Measurements from ENCODE around the gene SFRP2. TPM values are rescaled to one million over a fixed set of nuclear protein-coding genes. Genes with fewer than 3 reads are reported as not detected.

SFRP2 gene
- total and polyA plus RNA-seq, 10 of the 15 experiments (the other 5 are each of a cell fraction or from before 2014, with no cell fraction given): 0.11 to 0.33 (median 0.16) TPM; not detected in 7

DNA sequence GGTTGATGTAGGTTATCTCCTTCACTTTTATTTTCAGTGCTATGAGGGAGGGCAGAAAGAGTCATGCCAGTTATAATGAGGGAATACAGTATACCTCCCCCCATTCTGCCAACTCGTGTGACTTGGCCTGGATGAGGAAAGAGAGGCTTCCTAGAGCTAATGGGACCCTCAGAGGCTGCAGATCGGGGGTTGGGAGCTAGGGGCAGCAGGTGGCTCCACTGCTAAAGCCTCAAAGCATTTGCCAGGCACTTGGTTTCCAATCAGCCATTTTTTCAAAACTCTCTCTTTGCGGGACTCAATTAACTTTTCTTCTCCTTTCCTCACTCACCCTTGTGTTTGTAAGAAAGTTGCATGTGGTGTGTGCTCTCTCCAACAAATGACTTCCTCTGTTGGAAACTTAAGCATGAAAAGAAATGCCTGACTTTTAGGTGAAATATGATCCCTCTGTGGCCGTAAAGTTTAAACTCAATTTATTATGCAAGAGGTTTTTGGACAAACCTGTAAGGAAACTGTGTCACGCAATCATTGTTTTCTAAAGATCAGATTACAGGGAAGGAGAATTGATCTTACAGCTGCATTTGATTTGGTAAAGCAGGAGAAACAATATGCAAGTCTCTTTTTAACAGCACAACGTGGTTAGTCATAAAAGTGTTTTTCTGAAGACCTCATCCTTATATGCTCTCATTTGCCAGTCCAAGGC lies 7.0 kb downstream of the SFRP2 start:
- no peaks in the 10 kb centered on the region for H3K36me3 ChIP-seq (ENCODE audit: control insufficient read depth in 2 of 2, insufficient read depth in 2 of 2, low read length in 1 of 2)
- H3K79me2 ChIP-seq (ENCODE audit: control insufficient read depth, insufficient read depth, low read length): no peaks in the 10 kb centered on the region
- TF ChIP-seq, protein P1, sequence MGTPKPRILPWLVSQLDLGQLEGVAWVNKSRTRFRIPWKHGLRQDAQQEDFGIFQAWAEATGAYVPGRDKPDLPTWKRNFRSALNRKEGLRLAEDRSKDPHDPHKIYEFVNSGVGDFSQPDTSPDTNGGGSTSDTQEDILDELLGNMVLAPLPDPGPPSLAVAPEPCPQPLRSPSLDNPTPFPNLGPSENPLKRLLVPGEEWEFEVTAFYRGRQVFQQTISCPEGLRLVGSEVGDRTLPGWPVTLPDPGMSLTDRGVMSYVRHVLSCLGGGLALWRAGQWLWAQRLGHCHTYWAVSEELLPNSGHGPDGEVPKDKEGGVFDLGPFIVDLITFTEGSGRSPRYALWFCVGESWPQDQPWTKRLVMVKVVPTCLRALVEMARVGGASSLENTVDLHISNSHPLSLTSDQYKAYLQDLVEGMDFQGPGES (IDR thresholded peaks at IDR 0.05): no peak
- TF ChIP-seq SMC3 (IDR thresholded peaks at IDR 0.05; ENCODE audit: borderline replicate concordance, low read length): no peak
- no peak for TF ChIP-seq SPI1 (IDR thresholded peaks at IDR 0.05; ENCODE audit: borderline replicate concordance, insufficient read depth, low read depth, low read length)
- TF ChIP-seq, protein P2, sequence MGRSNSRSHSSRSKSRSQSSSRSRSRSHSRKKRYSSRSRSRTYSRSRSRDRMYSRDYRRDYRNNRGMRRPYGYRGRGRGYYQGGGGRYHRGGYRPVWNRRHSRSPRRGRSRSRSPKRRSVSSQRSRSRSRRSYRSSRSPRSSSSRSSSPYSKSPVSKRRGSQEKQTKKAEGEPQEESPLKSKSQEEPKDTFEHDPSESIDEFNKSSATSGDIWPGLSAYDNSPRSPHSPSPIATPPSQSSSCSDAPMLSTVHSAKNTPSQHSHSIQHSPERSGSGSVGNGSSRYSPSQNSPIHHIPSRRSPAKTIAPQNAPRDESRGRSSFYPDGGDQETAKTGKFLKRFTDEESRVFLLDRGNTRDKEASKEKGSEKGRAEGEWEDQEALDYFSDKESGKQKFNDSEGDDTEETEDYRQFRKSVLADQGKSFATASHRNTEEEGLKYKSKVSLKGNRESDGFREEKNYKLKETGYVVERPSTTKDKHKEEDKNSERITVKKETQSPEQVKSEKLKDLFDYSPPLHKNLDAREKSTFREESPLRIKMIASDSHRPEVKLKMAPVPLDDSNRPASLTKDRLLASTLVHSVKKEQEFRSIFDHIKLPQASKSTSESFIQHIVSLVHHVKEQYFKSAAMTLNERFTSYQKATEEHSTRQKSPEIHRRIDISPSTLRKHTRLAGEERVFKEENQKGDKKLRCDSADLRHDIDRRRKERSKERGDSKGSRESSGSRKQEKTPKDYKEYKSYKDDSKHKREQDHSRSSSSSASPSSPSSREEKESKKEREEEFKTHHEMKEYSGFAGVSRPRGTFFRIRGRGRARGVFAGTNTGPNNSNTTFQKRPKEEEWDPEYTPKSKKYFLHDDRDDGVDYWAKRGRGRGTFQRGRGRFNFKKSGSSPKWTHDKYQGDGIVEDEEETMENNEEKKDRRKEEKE (IDR thresholded peaks at IDR 0.05): no peak
- TF ChIP-seq IKZF1 (conservative IDR thresholded peaks at IDR 0.05): no peak
- TF ChIP-seq, protein P3, sequence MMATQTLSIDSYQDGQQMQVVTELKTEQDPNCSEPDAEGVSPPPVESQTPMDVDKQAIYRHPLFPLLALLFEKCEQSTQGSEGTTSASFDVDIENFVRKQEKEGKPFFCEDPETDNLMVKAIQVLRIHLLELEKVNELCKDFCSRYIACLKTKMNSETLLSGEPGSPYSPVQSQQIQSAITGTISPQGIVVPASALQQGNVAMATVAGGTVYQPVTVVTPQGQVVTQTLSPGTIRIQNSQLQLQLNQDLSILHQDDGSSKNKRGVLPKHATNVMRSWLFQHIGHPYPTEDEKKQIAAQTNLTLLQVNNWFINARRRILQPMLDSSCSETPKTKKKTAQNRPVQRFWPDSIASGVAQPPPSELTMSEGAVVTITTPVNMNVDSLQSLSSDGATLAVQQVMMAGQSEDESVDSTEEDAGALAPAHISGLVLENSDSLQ (IDR thresholded peaks at IDR 0.05): no peak
- no peak for TF ChIP-seq BHLHE40 (IDR thresholded peaks at IDR 0.05; ENCODE audit: borderline replicate concordance in 1 of 2, low read depth in 2 of 2, low read length in 1 of 2)
- TF ChIP-seq TARDBP (IDR thresholded peaks at IDR 0.05; ENCODE audit: borderline replicate concordance): no peak
- no peak for ATAC-seq
- in situ Hi-C loops (cut with MboI) (no loop called here), intact Hi-C loops (cut with micrococcal nuclease; ENCODE audit: unreplicated experiment) (loop anchor here (10.0 kb wide), 1 partner anchor 233 kb away; no protein-coding TSS in a partner anchor)
- H3K27me3 ChIP-seq (replicated peaks in 1 of 2; ENCODE audit: control insufficient read depth in 2 of 2, insufficient read depth in 2 of 2, low read length in 1 of 2): peaks cover 2 to 13% of the 10 kb centered on the region in 2 experiments; a peak in 3 of 4 replicates
- H3K4me3 ChIP-seq: no peak overlapping the region
- no TSS peak for BruUV-seq (replicated peaks)
- no peak overlapping the region for H2AFZ ChIP-seq (ENCODE audit: control insufficient read depth, low read depth, low read length)
- RAD21 ChIA-PET (ENCODE audit: unreplicated experiment): no interaction called here
- no peaks in the 10 kb centered on the region; the same call in 2 of the 3 replicates for H3K9me3 ChIP-seq (replicated peaks; ENCODE audit: control insufficient read depth, insufficient read depth, low read length)
- 0 out of 2 replicates have a peak, but pooled peaks cover 3% of the 10 kb centered on the region for H3K4me1 ChIP-seq (ENCODE audit: control insufficient read depth, insufficient read depth, low read length)
- H3K4me2 ChIP-seq (ENCODE audit: control insufficient read depth, insufficient read depth): no peak overlapping the region
- H3K9ac ChIP-seq (ENCODE audit: control insufficient read depth, insufficient read depth, low read length): no peak overlapping the region
- H4K20me1 ChIP-seq (ENCODE audit: control insufficient read depth, insufficient read depth): no peaks in the 10 kb centered on the region
- no peak for FAIRE-seq
- no peak overlapping the region for H3K27ac ChIP-seq (ENCODE audit: control insufficient read depth, insufficient read depth)
- POLR2A ChIA-PET: no interaction called here
- SMC1A ChIA-PET (ENCODE audit: uncharacterized antibody, unreplicated experiment): interaction anchor here (1.3 kb wide), 1 partner anchor 15 kb away, joined by 3 read pairs; no protein-coding TSS in a partner anchor
- no peak for DNase-seq (ENCODE audit: low read depth, low spot score)
- 13% methylated on average over 6 of the region's 6 CpGs for whole genome bisulfite sequencing (ENCODE audit: insufficient coverage, insufficient replicate concordance, low lambda C conversion rate, missing lambda C conversion rate)
- CTCF ChIA-PET: interaction anchor here (1.3 to 1.7 kb wide), 2 partner anchors 21 to 30 kb away, joined by 3 to 4 read pairs; no protein-coding TSS in a partner anchor
